IMR-90 (cell line): ENCODE results near the gene LIX1.

ENCODE experiments used
- BHLHE40 ChIP-seq: fragments of 150-350 bp; IDR thresholded peaks from 2 replicates; pipeline ENCODE4 v1.6.1; 2016; ENCODE audit warnings: mild to moderate bottlenecking, low read depth, low read length
- CTCF ChIP-seq: conservative IDR thresholded peaks from 2 replicates; pipeline ENCODE4 v1.5.1; 2012; ENCODE audit warnings: mild to moderate bottlenecking, low read depth, low read length, improper control_type of control experiment
- FOS ChIP-seq: fragments of 150-350 bp; IDR thresholded peaks from 2 replicates; pipeline ENCODE4 v1.6.1; 2016; ENCODE audit warnings: low read depth, low read length
- MXI1 ChIP-seq: IDR thresholded peaks from 2 replicates; pipeline ENCODE4 v1.6.1; 2012; ENCODE audit warnings: low read depth, mild to moderate bottlenecking, low read length, moderate library complexity, borderline replicate concordance
- POLR2A ChIP-seq: IDR thresholded peaks from 2 replicates; pipeline ENCODE4 v1.6.1; 2012; ENCODE audit warnings: mild to moderate bottlenecking, low read depth, low read length
- RAD21 ChIP-seq: IDR thresholded peaks from 2 replicates; pipeline ENCODE4 v1.6.1; 2012; ENCODE audit warnings: low read length, improper control_type of control experiment
- SMC3 ChIP-seq: fragments of 150-350 bp; IDR thresholded peaks from 2 replicates; pipeline ENCODE4 v1.6.1; 2016; ENCODE audit warnings: low read depth, mild to moderate bottlenecking, antibody characterized with exemption, low read length, moderate library complexity

GRCh38 chr5:97164846-97165245, 22.4 kb upstream of the LIX1 start:
- no peak for TF ChIP-seq BHLHE40
- no peak for TF ChIP-seq CTCF
- no peak for TF ChIP-seq POLR2A
- TF ChIP-seq RAD21: no peak
- TF ChIP-seq MXI1: no peak
- TF ChIP-seq SMC3: no peak
- no peak for TF ChIP-seq FOS
